Type B pancreatic cell (in vitro differentiated cells): ENCODE results near the gene CEP57L1. TPM values are rescaled to one million over a fixed set of nuclear protein-coding genes. Genes with fewer than 3 reads are reported as not detected.
"Not testable (repeated sequence)": the region's sequence is repeated elsewhere in the genome, so short reads cannot be mapped to it uniquely, and the experiment has no call there.

Source experiments
- DNase-seq: peaks from one replicate; pipeline ENCODE4 v3.0.0; 2021; ENCODE audit warnings: mixed read lengths; ENCODE audit not compliant: unreplicated experiment; ENCODE audit errors: extremely low spot score
- H3K27ac Mint-ChIP-seq: 2 replicates; pipeline ENCODE4 v1.8.0; 2021; ENCODE audit warnings: mild to moderate bottlenecking, mixed read lengths
- H3K27me3 Mint-ChIP-seq: 2 replicates; pipeline ENCODE4 v1.8.0; 2021; ENCODE audit warnings: mixed read lengths
- H3K36me3 Mint-ChIP-seq: 2 replicates; pipeline ENCODE4 v1.8.0; 2021; ENCODE audit warnings: mixed read lengths
- H3K4me1 Mint-ChIP-seq: one replicate; pipeline ENCODE4 v1.8.0; 2021; ENCODE audit warnings: mixed read lengths; ENCODE audit not compliant: unreplicated experiment
- H3K4me3 Mint-ChIP-seq: 2 replicates; pipeline ENCODE4 v1.8.0; 2021; ENCODE audit warnings: mild to moderate bottlenecking, mixed read lengths
- H3K9me3 Mint-ChIP-seq: 2 replicates; pipeline ENCODE4 v1.8.0; 2021; ENCODE audit warnings: mixed read lengths
- total RNA-seq: library from RNA; stranded (reverse); gene quantifications from 2 replicates; pipeline ENCODE4 v1.2.1, GENCODE V29; 2021; ENCODE audit warnings: low replicate concordance
- TF ChIP-seq, protein P1 (sequence below): fragments of 200-600 bp; sonication (generic); conservative IDR thresholded peaks from 2 replicates; pipeline ENCODE4 v1.5.0; 2021; ENCODE audit warnings: antibody characterized with exemption, mild to moderate bottlenecking

Gene CEP57L1
- total RNA-seq, 1 donor from 2014 or later, result 20.7 TPM

DNA sequence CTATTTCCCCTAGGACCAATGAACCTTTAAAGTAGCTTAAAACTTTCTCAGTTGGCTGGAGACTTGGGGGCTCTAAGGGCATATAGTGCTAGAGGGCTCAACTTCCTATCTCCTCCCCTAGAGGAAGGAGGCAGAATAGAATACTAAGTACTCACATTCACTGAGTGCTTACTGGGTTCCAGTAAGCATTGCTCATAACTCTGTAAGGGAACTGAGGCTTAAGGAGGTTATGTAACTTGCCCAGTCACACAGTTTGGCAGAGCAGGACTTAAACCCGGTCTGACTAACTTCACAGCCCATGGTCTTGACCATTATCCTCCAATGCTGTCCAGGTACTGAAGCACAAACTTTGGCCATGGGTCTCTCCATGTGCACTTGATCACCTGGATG is 13.1 kb upstream of the CEP57L1 start:
- Mint-ChIP-seq H3K36me3 (no peaks in the 10 kb centered on the region), H3K27ac (no peak overlapping the region), H3K4me3 (no peak overlapping the region), H3K9me3 (no peaks in the 10 kb centered on the region), H3K4me1 (no peaks in the 10 kb centered on the region), H3K27me3 (no peaks in the 10 kb centered on the region)
- DNase-seq, result no peak
- TF ChIP-seq, protein P1, sequence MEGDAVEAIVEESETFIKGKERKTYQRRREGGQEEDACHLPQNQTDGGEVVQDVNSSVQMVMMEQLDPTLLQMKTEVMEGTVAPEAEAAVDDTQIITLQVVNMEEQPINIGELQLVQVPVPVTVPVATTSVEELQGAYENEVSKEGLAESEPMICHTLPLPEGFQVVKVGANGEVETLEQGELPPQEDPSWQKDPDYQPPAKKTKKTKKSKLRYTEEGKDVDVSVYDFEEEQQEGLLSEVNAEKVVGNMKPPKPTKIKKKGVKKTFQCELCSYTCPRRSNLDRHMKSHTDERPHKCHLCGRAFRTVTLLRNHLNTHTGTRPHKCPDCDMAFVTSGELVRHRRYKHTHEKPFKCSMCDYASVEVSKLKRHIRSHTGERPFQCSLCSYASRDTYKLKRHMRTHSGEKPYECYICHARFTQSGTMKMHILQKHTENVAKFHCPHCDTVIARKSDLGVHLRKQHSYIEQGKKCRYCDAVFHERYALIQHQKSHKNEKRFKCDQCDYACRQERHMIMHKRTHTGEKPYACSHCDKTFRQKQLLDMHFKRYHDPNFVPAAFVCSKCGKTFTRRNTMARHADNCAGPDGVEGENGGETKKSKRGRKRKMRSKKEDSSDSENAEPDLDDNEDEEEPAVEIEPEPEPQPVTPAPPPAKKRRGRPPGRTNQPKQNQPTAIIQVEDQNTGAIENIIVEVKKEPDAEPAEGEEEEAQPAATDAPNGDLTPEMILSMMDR, result no peak

- H3K27ac Mint-ChIP-seq, result no peak overlapping the region
- H3K4me3 Mint-ChIP-seq, result no peak overlapping the region
- H3K9me3 Mint-ChIP-seq, result no peaks in the 10 kb centered on the region
- H3K36me3 Mint-ChIP-seq, result no peaks in the 10 kb centered on the region
- no peak for DNase-seq
- H3K4me1 Mint-ChIP-seq, result no peaks in the 10 kb centered on the region
- no peaks in the 10 kb centered on the region for H3K27me3 Mint-ChIP-seq
- TF ChIP-seq, protein P1, result no peak
Observed at GRCh38 chr6:109083657-109084056, 11.7 kb upstream of the CEP57L1 start.

DNA sequence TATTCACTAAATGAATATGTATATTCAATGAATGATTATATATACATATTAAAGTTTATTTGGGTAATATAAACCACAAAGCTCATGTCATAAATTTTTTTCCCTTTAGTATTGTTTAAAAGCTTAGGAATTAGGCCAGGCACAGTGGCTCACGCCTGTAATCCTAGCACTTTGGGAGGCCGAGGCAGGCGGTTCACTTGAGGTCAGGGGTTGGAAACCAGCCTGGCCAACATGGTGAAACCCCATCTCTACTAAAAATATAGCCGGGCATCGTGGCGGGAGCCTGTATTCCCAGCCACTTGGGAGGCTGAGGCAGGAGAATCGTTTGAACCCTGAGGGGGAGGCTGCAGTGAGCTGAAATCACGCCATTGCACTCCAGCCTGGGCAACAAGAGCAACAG is 11.2 kb upstream of the CEP57L1 start:
- not testable (repeated sequence) for H3K27ac Mint-ChIP-seq, H3K4me3 Mint-ChIP-seq, H3K9me3 Mint-ChIP-seq, H3K4me1 Mint-ChIP-seq, H3K27me3 Mint-ChIP-seq, H3K36me3 Mint-ChIP-seq, DNase-seq

DNA sequence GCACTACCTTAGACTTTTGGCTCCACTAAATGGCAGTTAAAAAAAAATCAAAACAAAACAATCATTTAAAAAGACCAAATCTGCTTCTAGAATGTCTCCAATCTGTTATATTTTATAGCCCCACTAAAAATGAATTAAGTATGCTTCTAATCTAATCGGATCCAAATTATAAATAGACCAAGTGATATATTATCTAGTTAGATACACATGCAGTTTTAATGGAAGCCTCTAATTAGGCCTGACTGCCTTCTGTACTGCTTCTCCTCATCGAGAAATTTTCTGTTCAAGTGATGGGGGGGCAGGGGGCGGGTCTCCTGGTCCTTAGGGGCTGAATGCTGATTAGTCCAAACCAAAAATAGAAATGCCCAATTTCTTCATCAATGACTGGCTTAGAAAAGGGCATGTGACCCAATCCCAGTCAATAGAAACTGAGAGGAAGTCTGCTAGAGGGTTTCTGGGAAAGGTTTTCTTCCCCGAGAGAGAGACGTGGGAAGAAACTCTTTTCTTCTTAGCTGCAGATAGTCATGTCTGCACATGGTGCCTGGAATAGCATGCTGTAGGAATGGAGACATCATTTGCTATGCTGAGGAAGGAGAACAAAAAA is 7.5 kb upstream of the CEP57L1 start:
- no peak overlapping the region for H3K27ac Mint-ChIP-seq
- no peaks in the 10 kb centered on the region for H3K9me3 Mint-ChIP-seq
- H3K27me3 Mint-ChIP-seq, result no peaks in the 10 kb centered on the region
- peaks cover 3% of the 10 kb centered on the region for H3K36me3 Mint-ChIP-seq
- no peak for DNase-seq
- TF ChIP-seq, protein P1, result no peak
- no peak overlapping the region for H3K4me3 Mint-ChIP-seq
- H3K4me1 Mint-ChIP-seq, result peaks cover 21% of the 10 kb centered on the region

DNA sequence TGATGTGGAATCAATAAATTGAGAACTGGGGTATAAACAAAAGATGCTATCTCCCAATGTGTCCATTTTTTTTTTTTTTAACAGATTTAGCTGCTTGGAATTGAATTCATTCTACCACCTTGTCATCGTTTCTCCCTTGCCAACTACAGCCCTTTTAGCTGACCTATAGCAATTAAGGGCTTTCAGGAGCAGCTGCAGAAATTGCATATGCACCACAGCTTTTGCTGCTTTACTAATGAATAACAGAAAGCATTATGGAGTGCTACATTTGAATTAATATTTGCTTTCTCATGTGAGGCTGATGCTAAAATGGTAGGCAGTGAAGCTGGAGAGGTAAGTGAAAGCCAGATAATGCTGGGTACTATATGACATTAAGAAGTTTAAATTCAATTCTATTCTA is 6.3 kb upstream of the CEP57L1 start:
- Mint-ChIP-seq H3K4me1 (peaks cover 23% of the 10 kb centered on the region), H3K36me3 (peaks cover 3% of the 10 kb centered on the region), H3K27ac (no peak overlapping the region), H3K4me3 (no peak overlapping the region), H3K9me3 (no peaks in the 10 kb centered on the region), H3K27me3 (no peaks in the 10 kb centered on the region)
- TF ChIP-seq, protein P1, result no peak
- no peak for DNase-seq

DNA sequence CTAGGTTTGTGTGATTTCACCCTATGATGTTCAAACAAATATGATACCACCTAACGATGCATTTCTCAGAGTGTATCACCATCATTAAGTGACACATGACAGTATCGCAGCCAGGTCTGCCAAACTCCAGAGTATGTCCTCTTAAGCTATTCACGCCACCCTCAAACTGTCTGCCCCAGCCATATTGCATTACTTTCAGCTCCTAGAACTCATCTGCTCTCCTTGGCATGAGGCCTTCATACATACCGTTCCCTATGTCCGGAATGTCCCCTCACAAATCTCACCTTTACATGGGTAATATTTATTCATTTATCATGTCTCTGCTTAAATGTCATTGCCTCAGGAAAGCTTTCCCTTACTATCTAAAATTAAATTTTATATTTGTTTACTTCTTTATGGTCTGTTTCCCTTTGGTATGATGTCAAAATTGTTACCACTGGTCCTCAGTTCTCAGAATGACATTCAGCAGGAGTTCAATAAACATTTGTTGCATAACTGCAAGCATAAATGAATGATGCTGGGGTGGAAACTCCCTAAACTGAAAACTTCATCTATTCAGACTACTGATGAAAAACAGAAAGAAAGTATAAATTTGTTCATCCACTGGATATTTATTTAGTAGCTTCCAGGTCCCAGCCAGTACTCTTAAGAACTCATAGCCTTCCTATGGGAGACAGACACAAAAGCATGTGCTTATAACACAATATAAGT is 3.8 kb upstream of the CEP57L1 start:
- Mint-ChIP-seq H3K4me3 (peak overlapping the region; percentile 92), H3K27me3 (no peaks in the 10 kb centered on the region), H3K27ac (no peak overlapping the region), H3K36me3 (peaks cover 3% of the 10 kb centered on the region), H3K4me1 (peaks cover 29% of the 10 kb centered on the region), H3K9me3 (no peaks in the 10 kb centered on the region)
- DNase-seq, result no peak
- TF ChIP-seq, protein P1, result no peak
